Anterior cingulate cortex (tissue), 58 donors: ENCODE data around the gene KNG1.

Experiments
- DNase-seq, 58 donors: peaks; one replicate each; lab custom pipeline; 2025; lab: John Stamatoyannopoulos, UW

KNG1 gene

DNA sequence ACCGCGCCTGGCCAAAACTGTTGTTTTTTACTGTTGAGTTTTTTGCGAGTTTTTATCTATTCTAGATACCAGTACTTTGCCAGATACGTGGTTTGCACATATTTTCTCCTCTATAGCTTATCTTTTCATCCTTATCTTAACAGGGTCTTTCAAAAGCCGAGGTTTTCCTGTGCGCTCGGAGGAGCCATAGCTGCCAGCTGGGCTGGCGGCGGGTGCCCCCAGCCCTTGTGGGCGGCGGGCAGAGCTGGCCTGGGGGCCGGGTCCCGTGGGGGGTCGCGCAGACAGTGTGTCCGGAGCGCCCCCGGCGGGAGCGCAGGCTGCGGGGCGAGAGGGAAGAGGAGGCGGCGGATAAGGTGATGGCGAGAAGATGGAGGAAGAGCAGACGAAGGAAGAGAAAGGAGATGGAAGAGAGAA lies 55.1 kb downstream of the KNG1 start:
- peak in 8 of 58 donors; percentile 19 to 31 (median 22) for DNase-seq

DNA sequence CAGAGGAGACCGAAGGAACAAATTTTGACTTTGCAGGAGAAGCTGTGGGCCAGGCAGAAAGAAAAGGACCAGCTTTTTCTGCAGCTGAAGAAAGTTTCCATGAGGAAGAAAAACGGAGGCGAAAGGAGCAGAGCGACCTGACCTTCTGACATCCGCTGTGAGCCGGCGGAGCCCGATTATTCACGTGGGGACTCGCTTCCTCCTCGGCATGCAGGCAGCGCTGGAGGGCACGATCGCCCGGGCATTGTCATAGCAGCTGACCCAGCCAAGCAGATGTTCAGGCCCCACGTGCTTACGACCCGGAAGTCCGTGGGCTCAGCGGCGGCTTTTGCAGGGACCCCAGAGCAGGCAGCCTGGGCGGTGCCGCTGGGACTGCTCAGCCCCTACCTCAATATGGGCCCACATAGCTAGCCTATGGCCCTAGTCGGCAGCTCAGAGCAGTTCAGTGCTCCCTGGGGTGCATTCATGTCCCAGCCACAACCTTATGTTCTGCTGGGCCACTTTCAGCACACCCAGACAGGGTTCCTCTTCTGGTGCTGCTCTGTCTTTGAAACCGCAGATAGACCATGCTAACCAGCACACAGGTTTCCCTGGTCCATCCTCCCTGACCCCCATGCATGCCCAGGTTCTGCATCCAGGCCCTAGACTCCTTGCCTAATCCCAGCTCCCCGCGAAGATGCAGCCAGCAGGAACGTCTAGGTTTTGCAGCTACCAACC lies 55.7 kb downstream of the KNG1 start:
- DNase-seq, result peak in 51 of 58 donors; percentile 4 to 67 (median 36)

DNA sequence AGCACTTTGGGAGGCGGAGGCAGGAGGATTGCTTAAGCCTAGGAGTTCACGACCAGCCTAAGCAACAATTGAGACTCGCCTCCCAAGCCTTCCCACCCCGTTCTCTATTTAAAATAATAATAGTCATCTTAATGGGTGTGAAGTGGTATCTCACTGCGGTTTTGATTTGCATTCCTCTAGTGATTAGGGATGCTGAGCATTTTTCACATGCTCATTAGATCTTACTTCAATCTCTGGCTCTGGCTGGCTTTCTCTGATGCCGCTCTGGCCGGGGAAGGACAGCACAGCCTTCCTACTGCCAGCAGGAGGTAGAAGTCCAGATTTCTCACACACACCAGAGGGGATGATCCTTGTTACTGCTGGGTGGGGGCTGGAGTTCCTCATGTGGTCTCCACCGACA lies 58.8 kb downstream of the KNG1 start:
- DNase-seq, result no peak

DNA sequence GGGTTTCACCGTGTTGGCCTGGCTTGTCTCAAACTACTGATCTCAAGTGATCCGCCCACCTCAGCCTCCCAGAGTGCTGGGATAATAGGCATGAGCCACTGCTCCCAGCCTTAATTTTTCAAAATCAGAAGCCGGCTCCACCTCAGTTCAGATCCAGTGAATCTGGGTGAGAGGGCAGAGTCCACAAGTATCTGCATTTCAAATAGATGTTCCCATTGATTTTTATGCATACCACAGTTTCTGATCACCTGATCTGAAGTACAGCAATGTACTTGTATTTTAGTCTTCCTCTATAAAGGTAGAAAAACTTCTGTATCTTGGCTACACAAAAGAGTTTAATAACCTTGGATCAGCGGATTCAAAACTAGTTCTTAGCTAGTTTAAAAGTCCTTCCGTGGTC lies 62.0 kb downstream of the KNG1 start:
- no peak for DNase-seq

DNA sequence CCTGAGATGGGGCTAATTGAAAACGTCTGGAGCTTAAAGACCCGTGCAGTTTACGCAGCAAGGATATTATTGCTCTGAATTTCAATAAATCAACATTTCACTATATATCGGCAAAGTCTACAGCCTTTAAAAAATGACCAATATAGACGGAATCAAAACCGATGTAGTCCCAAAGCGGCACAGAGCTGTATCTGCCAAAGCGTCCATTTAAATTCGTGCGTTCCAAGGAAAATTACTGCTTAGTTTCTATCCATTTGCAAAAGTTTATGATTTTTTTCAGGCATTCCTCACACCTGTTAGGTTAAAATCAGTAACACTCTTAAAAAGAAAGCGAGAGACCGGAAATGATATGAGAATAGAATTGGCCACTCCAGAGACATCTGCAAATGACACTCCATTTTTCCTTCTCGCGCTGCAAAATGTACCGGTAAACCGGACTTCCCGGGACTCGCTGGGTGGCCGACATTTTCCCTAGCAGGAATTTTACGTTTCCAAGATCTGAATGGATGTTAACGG lies 65.4 kb downstream of the KNG1 start:
- DNase-seq, result no peak

DNA sequence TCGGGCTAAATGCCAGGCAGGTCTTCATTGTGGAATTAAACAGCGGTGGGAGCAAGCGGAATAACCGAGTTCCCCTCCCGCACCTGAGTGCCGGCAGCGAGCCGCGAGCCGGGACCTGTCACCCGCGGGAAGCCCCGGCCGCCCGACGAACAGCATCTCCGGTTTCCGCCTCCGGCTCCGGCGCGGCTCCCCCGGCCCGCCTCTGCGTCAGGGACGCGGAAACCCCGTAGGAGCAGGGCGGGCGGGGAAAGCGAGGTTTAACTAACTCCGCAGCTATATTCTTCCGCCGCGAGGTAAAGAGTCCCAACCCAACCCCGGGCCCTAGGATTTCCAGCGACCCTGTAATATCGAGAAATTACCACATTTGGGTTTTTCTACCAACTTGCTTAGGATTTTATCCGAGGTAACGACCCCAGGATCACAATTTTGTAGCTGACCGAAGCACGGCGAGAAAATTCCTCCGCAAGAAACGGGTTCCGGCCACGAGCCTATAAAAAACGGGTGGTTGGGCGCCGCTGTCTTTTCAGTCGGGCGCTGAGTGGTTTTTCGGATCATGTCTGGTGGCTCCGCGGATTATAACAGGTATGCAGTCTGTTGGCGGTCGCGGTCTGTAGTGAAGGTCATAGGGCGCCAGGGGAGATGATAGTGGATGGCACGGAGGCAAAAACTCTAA lies 66.0 kb downstream of the KNG1 start, which contains the start of gene EIF4A2:
TSS of gene EIF4A2 (plus strand) at position 520 of the 673 bp plus-strand sequence. CDS start at position 554, 34 bp downstream.
- DNase-seq, result peak; percentile 58 to 91 (median 82)

DNA sequence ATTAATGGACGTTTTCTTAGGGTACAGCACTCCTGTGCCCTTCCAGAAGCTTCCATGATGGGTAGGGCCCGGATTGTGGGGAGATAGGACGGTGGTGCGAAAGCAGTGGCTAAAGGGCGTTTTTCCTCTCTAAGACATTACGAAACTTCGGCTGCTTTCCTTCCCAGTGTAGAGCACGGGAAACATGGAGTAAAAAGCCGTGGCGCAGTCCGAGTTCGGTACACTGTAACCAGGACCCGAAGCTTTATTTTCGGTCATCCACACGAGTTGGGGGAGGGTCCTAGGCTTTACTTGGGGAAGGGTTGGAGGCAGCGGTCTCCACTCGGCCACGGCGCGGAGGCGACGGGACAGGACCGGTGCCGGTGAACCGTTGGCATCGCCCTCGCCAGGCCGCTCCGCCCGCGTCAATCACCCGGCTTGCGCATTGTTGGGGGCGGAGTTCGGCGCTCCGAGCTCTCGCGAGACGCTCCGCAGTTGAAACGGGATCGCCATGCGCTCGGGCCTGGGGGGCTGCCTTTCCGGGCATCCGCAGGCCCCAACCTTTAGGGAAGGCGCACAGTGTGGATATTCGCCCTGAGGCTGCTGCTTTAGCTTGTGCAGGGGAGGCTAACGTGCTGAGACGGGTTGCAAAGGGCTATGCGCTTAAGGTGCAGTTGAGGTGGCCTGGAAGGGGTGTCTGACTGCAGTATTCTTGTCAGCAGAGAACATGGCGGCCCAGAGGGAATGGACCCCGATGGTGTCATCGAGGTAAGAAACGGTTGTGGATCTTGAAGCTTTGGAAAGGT lies 66.8 kb downstream of the KNG1 start:
- peak in 57 of 58 donors; percentile 10 to 88 (median 72) for DNase-seq

DNA sequence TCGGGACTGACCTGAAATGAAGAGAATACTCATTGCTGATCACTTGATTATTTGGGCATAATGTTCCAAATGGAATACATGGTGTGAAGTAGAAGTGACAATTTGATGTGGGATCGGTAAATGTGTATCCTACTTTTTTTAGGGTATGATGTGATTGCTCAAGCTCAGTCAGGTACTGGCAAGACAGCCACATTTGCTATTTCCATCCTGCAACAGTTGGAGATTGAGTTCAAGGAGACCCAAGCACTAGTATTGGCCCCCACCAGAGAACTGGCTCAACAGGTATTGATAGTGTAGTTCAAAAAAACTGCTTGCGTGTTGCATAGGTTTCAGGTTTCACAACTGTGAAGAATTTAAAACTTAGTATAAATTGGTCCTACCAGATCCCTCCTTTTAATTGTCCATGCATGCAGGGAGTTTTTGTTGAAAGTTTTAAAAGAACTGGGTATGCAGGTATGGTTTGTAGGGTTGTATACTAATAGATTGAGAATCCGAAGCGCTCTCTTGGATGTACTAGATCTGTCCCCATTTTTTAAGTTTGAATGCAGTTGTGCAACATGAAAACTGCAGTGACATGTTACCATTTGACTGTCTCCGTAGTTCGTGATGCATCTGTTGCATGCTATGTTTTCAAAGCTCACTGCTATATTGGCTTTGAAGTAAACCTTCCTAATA lies 67.8 kb downstream of the KNG1 start:
- no peak for DNase-seq

DNA sequence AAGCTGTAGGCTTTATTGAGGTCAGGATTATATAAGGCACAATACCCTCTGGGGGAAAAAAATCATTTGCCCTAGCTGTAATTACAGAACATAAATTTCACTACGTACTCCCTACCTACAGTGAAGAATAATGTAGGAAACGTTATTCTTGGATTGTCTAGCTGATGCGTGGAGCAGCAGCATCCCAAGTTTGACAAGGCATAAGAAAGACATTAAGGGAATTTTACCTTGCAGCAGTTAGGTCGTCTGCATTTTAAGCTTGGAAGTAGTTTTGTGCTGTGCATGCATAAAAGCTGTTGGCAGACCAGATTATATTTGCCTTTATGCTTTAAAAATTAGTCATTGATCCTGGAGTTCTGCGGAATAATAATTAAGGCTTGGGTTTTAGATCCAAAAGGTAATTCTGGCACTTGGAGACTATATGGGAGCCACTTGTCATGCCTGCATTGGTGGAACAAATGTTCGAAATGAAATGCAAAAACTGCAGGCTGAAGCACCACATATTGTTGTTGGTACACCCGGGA lies 68.4 kb downstream of the KNG1 start:
- no peak for DNase-seq

DNA sequence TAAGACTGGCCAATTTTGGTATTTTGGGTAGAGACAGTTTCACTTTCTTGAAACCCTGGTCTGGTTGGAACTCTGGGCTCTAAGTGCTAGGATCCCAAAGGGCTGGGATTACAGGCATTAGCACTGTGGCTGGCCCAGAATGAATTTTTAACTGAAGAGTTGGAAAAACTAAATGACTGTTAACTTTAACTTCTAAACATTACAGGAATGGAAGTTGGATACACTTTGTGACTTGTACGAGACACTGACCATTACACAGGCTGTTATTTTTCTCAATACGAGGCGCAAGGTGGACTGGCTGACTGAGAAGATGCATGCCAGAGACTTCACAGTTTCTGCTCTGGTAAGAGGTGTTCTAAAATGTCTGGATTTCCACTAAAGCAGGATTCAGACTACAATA lies 69.8 kb downstream of the KNG1 start:
- DNase-seq, result no peak

DNA sequence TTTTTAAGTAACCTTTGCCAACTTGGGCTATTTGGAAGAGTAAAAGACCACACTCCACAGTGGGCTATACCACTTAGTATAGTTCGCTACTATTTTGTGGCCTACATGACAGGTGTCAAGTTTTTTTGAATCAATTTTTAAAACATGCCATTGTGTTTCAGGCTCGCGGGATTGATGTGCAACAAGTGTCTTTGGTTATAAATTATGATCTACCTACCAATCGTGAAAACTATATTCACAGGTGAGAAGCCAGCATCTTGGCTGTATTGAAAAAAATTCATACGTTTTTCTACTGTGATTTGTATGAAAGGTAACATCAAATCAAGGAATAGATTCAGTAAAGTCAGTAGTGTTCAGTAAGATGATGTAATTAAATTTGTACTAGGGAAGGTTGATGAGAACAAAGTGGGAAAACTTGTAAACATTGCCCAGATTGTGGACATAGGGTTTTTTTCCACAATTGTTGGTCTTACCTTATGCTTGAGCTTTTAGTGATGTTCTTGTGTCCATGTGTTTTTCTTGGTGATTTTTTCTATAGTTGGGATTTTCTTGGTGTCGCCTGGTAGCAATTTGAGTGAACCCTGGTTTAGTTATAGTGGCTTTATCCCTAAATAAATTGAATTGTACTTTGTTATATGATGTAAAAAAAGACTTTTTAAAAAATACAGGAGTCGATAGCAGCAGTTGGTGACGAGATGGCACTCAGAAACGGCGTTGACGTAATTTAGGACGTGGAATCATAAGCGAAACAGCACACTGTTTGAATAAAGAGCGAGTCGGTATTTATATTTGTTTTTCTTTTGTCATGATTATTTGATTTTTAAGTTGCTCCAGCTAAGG lies 70.7 kb downstream of the KNG1 start:
- no peak for DNase-seq

DNA sequence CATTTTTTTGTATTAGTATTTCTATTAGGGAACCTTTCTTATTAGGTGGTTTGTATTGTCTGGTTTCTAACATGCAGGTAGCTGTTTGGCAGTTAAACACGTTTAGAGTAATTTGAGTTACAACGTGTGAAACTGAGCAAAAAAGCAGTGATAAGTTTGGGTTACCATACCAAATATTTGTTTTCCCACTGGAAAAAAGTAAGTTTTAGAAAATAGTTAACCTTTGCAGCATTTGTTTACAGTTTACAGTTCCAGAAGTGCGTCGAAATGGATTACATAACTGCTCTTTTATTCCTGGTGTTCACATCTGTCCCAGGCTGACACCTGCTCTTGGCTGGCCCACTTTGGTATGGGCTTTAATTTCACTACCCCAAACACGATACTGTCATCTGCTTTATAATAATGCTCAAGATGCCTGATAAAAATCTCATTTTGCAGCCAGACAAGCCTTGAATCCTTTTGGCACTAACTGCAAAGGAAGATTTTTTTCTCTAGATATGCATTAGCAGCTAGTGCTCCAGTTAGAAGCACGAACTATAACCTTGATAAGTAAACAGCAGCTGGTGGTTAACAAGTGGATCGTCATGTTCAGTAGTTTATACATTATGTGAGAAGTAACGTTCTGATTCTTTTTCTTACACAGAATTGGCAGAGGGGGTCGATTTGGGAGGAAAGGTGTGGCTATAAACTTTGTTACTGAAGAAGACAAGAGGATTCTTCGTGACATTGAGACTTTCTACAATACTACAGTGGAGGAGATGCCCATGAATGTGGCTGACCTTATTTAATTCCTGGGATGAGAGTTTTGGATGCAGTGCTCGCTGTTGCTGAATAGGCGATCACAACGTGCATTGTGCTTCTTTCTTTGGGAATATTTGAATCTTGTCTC lies 71.6 kb downstream of the KNG1 start:
- no peak for DNase-seq

DNA sequence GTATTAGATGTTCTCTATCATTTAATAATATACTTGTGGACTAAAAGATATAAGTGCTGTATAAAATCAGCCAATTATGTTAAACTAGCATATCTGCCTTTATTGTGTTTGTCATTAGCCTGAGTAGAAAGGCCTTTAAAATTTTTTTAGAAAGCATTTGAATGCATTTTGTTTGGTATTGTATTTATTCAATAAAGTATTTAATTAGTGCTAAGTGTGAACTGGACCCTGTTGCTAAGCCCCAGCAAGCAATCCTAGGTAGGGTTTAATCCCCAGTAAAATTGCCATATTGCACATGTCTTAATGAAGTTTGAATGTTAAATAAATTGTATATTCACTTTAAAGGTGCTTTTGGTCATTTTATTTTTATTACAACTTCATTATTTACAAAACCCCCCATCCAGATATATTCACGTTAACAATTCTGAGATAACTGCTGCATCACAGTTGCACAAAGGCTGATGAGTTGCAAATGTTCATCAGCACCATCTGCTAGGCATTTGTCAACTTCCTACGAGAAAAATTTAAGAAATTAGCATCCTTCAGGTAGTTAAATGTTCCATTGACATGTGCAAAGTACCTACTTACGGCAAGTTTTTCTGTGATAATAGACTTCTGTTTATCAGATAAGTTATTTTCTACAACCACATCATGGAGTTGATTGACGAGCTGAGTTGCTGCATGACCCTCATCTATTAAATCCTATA lies 72.5 kb downstream of the KNG1 start:
- no peak for DNase-seq

DNA sequence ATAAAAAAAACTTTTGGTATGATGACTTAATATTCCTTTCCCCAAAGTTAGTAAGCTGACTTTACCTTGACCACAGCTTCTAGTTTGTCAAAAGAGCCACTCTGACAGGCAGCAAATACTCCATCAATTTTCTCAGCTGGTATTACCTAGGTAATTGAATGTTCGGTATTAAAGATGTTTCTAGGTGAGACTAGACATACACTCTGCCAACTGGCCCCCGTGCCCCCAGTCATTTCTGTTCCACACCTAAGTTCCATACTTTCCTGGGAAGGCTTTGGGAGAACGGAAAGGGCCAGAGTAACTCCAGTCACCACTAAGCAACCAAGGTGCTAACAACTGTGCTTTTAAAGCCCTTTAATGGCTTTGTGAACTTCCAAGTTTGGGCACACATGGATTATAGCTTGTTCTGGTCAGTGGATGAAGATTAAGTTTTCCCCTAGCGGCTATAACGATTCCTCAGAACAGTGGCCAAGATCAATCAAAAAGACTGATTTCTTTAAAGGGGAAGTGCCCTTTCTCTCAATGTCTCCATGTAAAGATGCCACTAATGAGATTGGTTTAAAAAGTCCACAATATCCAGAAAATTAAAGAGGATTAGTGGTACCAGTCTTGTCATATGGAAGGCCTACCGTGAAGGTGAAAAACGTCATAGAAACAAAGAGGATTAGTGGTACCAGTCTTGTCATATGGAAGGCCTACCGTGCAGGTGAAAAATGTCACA lies 73.3 kb downstream of the KNG1 start:
- no peak for DNase-seq
